Measurements from ENCODE around the gene CMTM2.

- TF ChIP-seq CTCF (IDR thresholded peaks at IDR 0.05), result no peak
- no peak for TF ChIP-seq POLR2A (IDR thresholded peaks at IDR 0.05)
Observed at GRCh38 chr16:66614161-66614802, 35.0 kb downstream of the CMTM2 start.

Measured in heart left ventricle (tissue), 13 donors.